OCI-LY1 (cell line): ENCODE results near the gene RPS6KA2.

Experiments
- CTCF ChIP-seq: fragments of 200-600 bp; sonication (generic), shearing (Covaris generic); IDR thresholded peaks from 2 replicates; pipeline ENCODE4 v1.5.1; 2017; ENCODE audit warnings: mild to moderate bottlenecking, antibody characterized with exemption, low read length, moderate library complexity, mixed read lengths
- EZH2 ChIP-seq: fragments of 200-600 bp; sonication (generic), shearing (Covaris generic); IDR thresholded peaks from 2 replicates; pipeline ENCODE4 v1.8.0; 2017; ENCODE audit warnings: borderline replicate concordance, mixed run types, mild to moderate bottlenecking, antibody characterized with exemption, low read length, moderate library complexity, mixed read lengths

GRCh38 chr6:166556863-166557322 is 70.2 kb downstream of the RPS6KA2 start:
- TF ChIP-seq CTCF (no peak), EZH2 (no peak)
